SK-N-SH (cell line): ENCODE results near the gene GABRB2.

Source experiments
- CTCF ChIP-seq: fragments of 200-600 bp; sonication (generic); IDR thresholded peaks from 2 replicates; pipeline ENCODE4 v1.6.1; 2017; ENCODE audit warnings: antibody characterized with exemption, mild to moderate bottlenecking, moderate library complexity
- FOXM1 ChIP-seq: IDR thresholded peaks from 2 replicates; pipeline ENCODE4 v1.4.0; 2012; ENCODE audit warnings: low read depth, mild to moderate bottlenecking
- GABPA ChIP-seq: IDR thresholded peaks from 2 replicates; pipeline ENCODE4 v1.4.0; 2012; ENCODE audit warnings: low read depth, mild to moderate bottlenecking
- YY1 ChIP-seq: IDR thresholded peaks from 2 replicates; pipeline ENCODE4 v1.4.0; 2012; ENCODE audit warnings: low read depth, mild to moderate bottlenecking

- TF ChIP-seq CTCF, result no peak
- no peak for TF ChIP-seq GABPA
- no peak for TF ChIP-seq FOXM1
- no peak for TF ChIP-seq YY1
Measured at GRCh38 chr5:161403996-161404395, 142.5 kb downstream of the GABRB2 start.
